RPMI8226 (cell line): ENCODE data around the gene CDH19.
A peak's percentile ranks its signal among the peaks of the same experiment; 100 is the strongest.
"Not testable (repeated sequence)": the region's sequence is repeated elsewhere in the genome, so short reads cannot be mapped to it uniquely, and the experiment has no call there.

Experiments used
- DNase-seq: peaks from one replicate; pipeline ENCODE4 v3.0.0-alpha.2; 2015

The CDH19 gene

DNA sequence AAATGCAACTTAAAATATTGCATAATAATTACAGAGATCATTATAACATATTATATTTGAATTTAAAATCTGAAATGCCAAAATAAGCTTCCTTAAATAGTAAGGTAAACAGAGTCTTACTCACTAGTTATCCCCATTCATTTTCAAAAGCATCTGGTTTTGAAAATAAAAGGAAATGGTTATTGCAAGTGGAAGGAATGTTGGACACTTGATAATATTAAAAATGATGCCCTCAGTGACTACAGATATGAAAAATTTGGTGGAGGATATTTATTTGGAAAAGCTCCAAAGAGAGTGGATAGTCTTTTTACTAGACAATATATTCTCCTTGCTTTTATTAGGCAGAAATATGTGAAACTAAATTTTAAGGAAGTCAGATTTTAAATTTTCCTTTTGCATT lies 39.7 kb downstream of the CDH19 start:
- no peak for DNase-seq

DNA sequence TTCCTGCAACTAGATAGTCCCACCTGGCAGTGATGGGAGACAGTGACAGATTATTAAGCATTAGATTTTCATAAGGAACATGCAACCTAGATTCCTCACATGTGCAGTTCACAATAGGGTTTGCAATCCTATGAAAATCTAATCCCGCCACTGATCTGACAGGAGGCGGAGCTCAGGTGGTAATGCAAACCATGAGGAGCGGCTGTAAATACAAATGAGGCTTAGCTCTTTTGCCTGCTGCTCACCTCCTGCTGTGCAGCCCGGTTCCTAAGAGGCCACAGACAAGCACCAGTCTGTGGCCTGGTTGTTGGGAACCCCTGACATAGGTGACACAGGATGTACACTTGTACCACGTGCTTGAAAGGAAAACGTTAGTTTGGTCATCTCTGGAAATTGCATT lies 41.6 kb downstream of the CDH19 start:
- no peak for DNase-seq

DNA sequence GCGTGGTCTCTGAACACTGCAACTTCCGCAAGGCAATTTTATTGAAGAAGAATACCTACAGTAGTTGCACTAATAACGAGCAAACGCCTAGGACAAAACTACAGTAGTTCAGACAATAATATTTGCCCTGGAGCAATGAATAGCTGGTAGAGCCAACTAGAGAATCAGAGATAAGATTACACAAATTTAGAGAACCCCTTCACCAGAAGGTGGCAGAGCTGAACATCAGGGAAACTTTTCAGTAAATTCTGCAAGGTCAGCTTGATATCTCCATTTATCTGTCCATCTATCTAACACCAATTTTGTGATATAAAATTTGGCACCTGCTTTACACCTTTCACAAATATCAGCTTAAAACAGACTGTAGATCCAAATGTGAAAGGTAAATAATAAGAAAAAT lies 43.8 kb downstream of the CDH19 start:
- DNase-seq: peak; percentile 56

DNA sequence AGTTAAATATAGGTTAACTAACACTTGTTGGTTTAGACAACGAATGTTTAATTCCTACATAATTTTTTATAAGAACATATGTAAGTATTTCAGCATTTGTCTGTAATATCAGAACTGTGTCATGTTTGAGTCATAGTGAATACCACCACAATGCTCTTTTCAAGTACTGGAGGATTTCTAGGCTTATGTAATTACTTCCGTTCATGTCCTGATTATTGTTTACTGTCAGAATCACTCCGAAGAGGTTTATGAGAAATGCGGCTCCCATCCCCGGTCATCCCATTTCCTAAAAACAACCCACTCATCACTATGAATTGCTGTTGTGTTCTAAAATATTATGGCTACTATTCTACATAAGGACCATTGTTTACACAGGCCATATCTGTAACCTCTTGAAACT lies 45.1 kb downstream of the CDH19 start:
- no peak for DNase-seq

DNA sequence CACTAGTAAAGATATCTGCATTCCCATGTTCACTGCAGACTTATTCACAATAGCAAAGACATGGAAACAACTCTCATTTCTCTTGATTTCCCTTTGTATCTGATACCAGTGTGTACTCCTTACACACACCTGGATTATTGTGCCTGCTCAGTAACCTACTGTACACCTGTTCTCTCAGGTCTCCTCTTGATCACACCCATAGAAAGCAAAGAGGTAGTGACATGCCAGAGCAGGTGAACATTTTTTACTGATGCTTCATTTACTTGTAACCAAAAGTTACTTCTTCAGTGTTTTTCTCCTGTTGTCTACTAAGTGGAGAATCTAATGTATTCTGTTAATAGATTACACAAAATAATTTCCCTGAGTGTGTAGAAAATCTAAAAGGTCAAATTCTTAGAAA lies 46.8 kb downstream of the CDH19 start:
- DNase-seq: no peak

DNA sequence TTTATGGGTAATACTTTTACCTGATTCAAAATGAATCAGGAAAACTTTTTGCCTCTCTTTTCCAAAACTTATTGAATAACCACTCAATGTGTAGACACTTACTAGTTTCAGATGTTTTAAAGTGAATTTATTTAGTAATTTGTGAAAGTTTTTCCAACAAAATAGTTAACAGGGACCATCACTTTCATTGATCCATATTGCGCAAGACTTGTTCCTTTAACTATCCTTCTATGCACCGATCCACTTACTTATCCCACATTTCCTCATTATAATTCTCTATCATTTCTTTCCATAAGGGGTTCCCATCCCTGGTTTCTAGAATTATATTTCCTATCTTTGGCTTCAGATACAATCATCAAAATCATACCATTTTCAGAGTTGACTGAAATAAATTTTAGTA lies 48.3 kb downstream of the CDH19 start:
- no peak for DNase-seq

DNA sequence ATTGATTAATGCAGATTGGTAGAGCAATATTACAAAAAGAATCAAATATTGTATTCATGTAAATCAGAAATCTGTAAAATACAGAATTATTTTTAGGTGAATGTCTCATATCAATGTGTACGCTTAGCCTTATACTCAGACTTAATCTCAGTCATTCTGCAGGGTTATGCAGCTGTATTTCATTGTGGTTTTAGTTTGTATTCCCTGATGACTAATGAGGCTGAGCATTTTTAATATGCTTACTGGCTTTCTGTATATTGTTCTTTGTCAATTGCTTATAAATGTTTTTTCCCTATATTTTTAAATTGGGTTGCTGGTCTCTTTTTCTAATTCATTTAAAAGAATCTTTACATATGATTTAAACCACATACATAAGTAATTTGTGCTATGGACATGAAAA lies 50.1 kb downstream of the CDH19 start:
- DNase-seq: no peak

DNA sequence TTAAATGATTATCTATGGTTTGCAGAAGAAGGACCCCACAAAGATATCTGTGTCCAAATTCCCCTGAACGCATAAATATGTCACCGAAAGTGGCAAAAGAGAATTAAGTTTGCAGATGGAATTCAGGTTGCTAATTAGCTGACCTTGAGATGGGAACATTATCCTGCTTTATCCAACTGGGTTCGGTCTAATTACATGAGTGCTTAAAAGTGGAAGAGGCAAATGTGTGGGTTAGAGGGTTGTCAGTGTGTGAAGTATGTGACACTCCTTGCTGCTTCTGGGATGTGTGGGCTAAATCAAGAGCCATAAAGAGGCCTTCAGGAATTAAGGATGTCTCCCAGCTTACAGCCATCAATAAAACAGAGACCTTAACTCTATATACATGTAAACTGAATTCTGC lies 53.5 kb downstream of the CDH19 start:
- no peak for DNase-seq

DNA sequence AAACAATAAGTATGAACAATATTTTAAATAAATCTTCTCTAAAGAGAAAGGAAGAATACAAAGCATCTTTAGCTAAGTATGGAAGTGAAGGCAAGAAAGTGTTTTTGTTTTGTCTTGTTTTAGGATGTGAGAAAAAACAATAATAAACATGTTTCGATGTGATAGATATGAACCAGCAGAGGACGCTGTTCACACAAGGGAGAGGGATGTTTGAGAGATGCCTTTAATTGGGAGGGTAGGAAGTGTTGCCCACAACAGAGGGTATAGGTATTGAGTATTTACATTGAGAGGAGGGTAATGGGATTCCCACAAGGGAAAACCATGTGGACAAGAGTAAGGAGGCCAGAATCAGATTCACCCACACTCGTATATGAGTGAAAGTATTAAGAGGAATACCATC lies 55.1 kb downstream of the CDH19 start:
- no peak for DNase-seq

DNA sequence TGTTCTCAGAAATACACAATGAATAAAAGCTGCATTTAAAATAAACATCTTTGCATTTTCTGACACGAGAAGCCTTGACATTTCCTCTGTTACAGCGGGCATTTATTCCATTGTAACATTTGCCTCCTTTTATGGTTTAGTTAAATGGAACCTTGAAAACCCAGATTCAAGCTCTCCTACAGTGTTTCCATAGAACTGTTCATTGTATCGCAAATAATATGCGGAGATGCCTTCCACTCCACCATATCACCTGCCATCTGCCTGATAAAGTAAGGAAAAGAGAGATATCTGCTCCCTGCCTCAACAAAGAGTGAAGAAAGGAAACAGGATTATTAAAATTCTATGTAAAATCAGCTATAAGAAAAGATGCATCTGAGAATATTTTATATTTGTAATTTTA lies 69.8 kb downstream of the CDH19 start:
- DNase-seq: no peak

DNA sequence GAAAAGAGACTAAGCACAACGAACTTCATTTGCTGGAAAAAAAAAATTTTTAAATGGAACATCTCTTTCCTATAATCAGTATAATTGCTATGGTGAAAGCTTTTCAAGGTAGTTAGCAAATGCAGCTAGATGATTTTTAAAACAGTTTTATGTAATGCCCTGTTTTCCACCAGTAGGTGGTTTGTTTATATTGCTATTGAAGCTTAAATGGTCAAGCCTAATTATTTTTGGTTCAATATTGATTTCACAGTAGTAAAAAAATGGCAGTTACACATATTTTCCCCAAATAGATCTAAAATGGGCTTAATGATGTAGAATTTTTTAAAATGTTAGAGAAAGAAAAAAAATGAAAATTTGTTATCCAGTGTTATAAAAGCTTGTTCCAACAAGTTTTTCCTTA lies 70.2 kb downstream of the CDH19 start:
- DNase-seq: no peak

DNA sequence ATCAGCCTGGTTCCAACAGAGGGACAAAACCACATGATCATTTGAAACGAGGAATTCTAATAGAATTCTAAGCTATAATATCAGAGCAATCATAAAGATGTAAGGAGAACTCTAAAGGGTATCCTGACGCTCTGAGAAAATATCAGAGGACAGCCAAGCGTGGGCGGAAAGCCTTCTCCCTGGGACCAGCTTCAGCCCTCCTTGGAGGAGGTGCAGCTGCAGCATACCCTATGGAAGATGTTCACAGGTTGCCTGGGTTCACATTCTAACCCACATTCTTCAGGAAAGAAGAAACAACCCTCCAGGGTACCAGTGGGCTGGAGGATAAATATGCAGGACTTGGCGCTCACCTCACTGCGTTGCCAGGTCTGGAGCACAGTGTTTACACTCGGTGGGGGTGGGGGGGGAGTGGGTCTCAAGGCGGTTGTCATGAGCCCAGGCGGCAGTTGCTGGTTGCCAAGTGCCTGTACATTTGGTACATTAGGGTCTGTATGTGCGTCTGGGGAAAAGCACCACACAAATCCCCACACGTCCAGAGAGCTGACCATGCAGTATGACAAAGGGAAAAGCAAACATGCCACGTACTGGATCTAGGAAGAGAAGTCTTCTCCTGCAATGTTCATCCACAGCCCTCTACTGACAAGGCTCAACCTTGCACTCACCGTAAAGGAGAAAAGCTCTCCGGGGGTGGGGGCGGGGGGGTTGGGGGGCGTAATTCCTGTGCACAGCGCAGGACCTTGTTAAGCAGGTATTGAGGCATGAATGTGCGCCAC lies 80.5 kb downstream of the CDH19 start:
- no peak for DNase-seq

DNA sequence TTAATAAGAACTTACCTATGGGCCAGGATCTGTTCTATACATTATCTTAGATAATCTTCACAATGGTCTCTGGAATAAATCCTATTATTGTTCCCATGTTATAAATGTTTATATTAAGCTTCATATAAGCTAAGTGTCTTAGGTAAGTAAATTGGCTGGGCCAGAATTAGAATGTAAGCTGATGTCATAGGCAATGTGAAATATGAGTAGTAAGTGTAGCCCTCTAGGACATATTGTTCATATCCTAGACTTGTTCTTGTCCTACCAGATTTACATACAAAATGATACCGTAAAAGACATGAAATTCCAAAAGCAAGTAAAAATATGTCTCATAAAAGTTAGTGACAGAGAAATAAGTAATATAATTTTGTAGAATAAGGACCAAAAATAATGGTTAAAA lies 89.9 kb downstream of the CDH19 start:
- DNase-seq: no peak

DNA sequence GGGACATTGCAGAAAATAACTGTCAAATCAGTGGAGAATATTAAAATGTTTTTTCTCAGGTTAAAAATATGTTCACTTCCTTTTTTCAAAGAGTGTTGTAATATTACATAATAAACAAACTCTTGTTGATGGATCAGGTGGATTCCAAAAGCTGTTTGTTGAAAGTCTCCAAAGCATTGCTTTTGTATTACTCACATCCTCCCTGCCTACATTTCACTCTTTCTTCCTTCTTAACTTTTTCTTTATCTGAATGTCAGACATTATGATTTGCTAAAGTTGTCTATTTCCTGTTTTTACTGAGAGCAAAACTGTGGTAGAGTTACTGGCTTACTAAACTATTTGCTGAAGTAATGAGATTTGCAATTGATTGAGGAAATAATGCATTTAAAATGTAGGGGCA lies 92.1 kb downstream of the CDH19 start:
- DNase-seq: no peak

DNA sequence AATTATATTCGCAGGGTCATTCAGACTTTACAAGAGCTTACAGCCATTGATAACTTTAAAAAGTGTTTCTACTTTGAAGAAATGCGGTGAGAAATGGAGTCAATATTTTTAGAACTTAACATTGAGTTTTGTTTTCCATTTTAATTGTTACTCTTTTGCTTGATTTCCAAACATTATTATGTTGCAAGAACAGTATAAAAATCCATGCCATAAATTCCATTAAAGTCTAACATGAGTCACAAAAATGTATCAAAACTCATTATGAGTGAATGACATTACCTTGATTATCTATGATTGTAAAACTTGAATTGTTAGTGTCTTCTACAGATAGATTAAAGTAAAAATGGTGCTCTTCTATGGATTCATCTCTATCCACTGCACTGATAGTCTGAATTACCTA lies 92.6 kb downstream of the CDH19 start:
- DNase-seq: no peak

DNA sequence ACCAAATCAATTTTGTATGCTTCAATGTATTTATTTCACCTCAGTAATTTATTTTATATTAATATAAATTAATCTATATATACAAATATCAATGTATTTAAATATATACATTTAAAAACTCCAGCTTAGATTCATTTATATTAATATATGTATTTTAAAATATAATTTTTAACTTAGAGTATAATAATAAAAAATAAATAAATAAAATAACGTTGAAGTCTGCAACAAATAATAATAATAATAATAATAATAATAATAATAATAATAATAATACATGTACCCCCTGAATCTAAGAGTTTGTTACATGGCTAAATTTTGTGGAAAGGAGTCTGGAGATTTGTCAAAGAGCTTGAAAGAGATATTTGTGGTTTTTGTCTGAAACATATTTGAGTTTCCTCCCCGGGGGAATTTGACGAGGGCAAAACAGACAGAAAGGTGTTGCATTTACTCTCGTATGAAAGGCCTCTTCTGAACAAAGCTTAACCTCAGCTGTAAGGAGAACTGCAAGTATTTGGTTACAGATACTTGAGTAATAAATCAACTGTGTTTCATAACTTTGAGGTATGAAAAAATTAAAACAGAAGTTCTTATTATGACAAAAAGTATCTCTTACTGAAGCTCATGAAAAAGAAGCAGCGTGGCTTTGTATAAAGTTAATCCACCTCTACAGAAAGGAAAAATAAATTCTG lies 93.4 kb downstream of the CDH19 start:
- no peak for DNase-seq

DNA sequence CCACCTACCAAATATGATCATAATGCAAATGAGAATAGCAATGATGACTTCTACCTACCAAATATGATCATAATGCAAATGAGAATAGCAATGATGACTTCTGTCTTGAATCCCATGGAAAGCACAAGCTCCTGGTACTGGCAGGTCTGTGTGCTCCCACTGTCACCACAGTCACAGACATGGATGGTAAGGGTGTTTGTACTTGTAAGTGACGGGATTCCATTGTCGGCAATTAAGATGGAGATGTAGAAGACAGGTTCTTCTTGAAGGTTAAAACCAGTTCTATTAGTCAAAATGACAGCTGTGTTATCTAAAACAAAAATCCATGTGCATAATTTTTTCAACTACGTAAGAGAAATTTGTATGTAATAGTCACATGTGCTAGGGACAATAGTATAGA lies 95.0 kb downstream of the CDH19 start:
- no peak for DNase-seq

DNA sequence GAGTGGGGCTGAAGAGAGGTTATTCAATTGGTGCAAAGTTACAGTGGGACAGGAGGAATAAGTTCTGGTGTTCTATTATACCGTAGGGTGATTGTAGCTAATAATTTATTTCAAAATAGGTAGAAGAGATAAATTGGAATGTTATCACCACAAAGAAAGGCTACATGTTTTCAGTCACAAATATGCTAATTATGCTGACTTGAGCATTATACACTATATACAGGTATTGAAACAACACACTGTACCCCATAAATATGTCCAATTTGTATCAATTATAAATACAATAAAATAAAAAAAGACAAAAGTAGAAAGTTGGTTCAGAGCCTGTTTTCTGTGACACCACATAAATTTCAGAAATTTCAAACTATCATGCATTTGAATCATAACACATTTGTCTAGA lies 97.7 kb downstream of the CDH19 start:
- no peak for DNase-seq

DNA sequence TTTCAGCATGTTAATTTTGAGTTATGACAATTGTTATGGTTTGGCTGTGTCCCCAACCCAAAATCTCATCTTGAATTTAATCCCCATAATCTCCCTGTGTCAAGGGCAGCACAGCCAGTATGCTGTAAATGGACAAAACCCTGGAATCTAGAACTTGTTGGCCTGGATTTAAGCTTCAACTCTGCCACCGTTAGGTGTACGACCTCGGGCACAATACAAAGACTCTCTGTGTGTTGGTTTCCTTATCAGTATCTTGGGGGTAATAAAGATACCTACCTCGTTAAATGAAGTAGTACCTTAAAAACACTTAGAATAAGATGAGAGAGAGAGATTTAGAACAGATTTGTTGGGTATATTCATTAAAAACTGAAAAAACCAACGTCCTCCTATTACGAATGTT lies 106.5 kb downstream of the CDH19 start:
- no peak for DNase-seq

DNA sequence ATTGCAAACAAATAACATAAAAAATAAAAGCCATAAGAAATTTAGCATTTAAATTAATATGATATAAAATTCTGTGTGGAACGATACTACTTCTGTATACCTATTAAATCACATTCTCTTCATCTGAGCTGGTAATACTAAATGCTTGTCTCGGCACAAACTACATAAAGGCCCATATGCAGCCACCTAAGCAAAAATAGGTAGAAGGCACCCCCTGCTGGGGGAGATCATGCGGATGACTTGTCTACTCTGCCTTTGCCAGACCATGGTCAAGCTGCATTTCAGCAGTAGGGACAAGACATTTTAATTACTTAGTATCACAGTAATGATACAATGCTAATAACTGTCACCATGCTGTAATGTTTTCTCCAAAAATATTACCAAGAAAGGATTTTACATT lies 108.0 kb downstream of the CDH19 start:
- peak; percentile 77 for DNase-seq

DNA sequence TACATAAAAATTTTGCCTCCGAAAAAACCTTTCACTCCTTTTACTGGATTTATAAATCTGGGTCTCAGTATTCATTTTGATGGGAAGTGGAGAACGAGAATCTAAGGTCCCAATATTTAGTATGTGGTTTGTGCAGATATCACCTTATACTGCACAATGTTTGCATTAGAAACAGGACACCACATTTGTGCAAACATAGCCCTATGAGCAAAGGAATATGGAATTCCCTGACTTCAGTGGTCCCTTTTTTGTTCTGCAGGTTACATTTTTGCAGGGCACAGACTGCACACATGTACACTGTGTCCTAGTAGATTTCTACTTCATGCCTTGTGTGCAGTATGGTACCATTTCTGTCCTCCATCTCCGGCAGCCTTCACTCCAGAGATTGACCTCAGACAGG lies 130.0 kb downstream of the CDH19 start:
- DNase-seq: no peak

DNA sequence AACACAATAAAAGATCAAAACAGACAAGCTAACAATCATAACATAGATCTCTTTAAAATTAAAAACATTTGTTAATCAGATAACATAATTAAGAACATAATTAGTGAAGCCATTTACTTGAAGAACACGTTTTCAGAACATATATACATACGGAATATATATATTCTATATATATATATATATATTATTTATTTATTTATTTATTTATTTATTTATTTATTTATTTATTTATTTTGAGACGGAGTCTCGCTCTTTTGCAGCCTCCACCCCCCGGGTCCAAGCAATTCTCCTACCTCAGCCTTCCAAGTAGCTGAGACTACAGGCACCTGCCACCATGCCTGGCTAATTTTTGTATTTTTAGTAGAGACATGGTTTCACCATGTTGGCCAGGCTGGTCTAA lies 137.7 kb downstream of the CDH19 start:
- not testable (repeated sequence) for DNase-seq

DNA sequence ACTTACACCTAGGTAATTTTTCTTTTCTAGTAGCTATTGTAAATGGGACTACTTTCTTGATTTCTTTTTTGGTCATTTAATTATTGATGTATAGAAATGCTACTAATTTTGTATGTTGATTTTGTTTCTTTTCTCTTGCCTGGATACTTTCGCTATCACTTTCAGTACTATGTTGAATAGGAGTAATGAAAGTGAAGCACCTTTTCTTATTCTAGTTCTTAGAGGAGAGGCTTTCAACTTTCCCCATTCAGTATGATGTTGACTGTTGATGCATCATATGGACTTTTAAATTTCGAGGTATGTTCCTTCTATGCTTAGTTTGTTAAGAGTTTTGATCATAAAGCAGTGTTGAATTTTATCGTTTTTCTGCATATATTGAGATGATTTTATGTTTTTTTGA lies 142.5 kb downstream of the CDH19 start:
- no peak for DNase-seq

DNA sequence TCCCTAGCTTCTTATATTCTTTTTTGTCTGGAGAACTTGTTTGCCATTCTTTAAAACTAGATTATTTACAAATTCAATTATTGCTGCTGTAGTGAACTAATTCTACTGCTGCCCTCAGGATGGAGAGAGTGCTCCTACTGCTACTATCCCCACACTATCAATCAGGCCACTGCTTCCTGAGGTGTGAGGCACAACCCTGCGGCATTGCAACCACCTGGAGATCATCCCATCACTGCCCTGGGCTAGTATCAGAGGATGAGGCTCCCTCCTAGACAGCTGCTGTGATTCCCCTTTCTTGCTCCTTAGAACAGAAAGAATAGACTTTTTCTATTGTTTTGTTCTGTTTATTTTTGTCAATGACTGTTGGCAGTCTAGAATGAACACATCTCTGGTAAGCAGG lies 146.6 kb downstream of the CDH19 start:
- no peak for DNase-seq
